A673 (cell line): ENCODE results near the gene CDK2AP2. TPM values are rescaled to one million over a fixed set of nuclear protein-coding genes. Genes with fewer than 3 reads are reported as not detected.

Source experiments
- BruUV-seq: library from RNA; stranded (reverse); fragments of 400-500 nt; replicated peaks from 2 replicates; lab custom pipeline; 2021; lab: Mats Ljungman, UMichigan
- CTCF ChIA-PET: fragments of 300-600 bp; sonication (Branson Sonifier 250); formaldehyde crosslinking; loops from one replicate; lab custom pipeline; 2022; ENCODE audit warnings: antibody characterized with exemption; lab: Charles Lee
- POLR2A ChIA-PET: fragments of 300-600 bp; sonication (Branson Sonifier 250); formaldehyde crosslinking; loops from one replicate; lab custom pipeline; 2022; ENCODE audit warnings: antibody characterized with exemption; ENCODE audit not compliant: low non-redundant PET; lab: Charles Lee
- DNase-seq: peaks from one replicate; pipeline ENCODE4 v3.0.0-alpha.2; 2015; ENCODE audit warnings: low spot score
- H3K27ac ChIP-seq: fragments of 200-600 bp; sonication (generic); 2 replicates; pipeline ENCODE4 v1.5.1; 2016; ENCODE audit warnings: mixed run types, low read depth, mild to moderate bottlenecking, mixed read lengths, antibody characterized with exemption, low read length; ENCODE audit not compliant: poor library complexity, severe bottlenecking
- H3K27me3 ChIP-seq: fragments of 200-600 bp; sonication (generic); replicated peaks from 2 replicates; pipeline ENCODE4 v1.6.1; 2017; ENCODE audit warnings: mixed run types, low read depth, mild to moderate bottlenecking, mixed read lengths, antibody characterized with exemption, low read length; ENCODE audit not compliant: insufficient read depth, poor library complexity
- H3K36me3 ChIP-seq: fragments of 200-600 bp; sonication (generic); 2 replicates; pipeline ENCODE4 v1.6.1; 2016; ENCODE audit warnings: mixed run types, mild to moderate bottlenecking, mixed read lengths, antibody characterized with exemption, low read length; ENCODE audit not compliant: insufficient read depth, poor library complexity, severe bottlenecking
- H3K4me1 ChIP-seq: fragments of 200-600 bp; sonication (generic); 2 replicates; pipeline ENCODE4 v1.6.1; 2017; ENCODE audit warnings: mixed run types, mild to moderate bottlenecking, mixed read lengths, antibody characterized with exemption, low read length; ENCODE audit not compliant: insufficient read depth, poor library complexity, severe bottlenecking
- H3K4me3 ChIP-seq: fragments of 200-600 bp; sonication (generic); 2 replicates; pipeline ENCODE4 v1.5.1; 2016; ENCODE audit warnings: low read depth, mixed run types, mild to moderate bottlenecking, mixed read lengths, low read length; ENCODE audit not compliant: poor library complexity, severe bottlenecking
- H3K9me3 ChIP-seq: fragments of 200-600 bp; sonication (generic); 2 replicates; pipeline ENCODE4 v1.6.1; 2016; ENCODE audit warnings: mixed run types, low read depth, mild to moderate bottlenecking, mixed read lengths, antibody characterized with exemption, low read length; ENCODE audit not compliant: poor library complexity, severe bottlenecking
- CTCF ChIP-seq: fragments of 300-800, 200-600 bp; sonication (generic); conservative IDR thresholded peaks from 2 replicates; pipeline ENCODE4 v1.5.1; 2017; ENCODE audit warnings: low read depth, mild to moderate bottlenecking, antibody characterized with exemption, low read length, moderate library complexity, mixed read lengths
- EZH2 ChIP-seq: fragments of 200-600 bp; sonication (generic); IDR thresholded peaks from 2 replicates; pipeline ENCODE4 v1.6.1; 2017; ENCODE audit warnings: borderline replicate concordance, low read depth, mild to moderate bottlenecking, mixed read lengths, antibody characterized with exemption, low read length; ENCODE audit not compliant: poor library complexity, severe bottlenecking
- intact Hi-C: fragments of 100-400 bp; cut with micrococcal nuclease; formaldehyde crosslinking; loops from one replicate; pipeline ENCODE4 v1.10.0; 2022; ENCODE audit not compliant: unreplicated experiment
- total RNA-seq: library from RNA; stranded (reverse); gene quantifications from 2 replicates; pipeline ENCODE4 v1.2.3, GENCODE V29; 2021

Gene CDK2AP2
- total RNA-seq, 1 experiment from 2014 or later = 48.1 TPM

GRCh38 chr11:67484847-67485311, 23.1 kb downstream of the CDK2AP2 start:
- H3K27me3 ChIP-seq = no peaks in the 10 kb centered on the region
- no peak overlapping the region for H3K4me3 ChIP-seq
- CTCF ChIA-PET = no interaction called here
- intact Hi-C loops = no loop called here
- no TSS peak for BruUV-seq
- H3K36me3 ChIP-seq = peaks cover 5% of the 10 kb centered on the region
- POLR2A ChIA-PET = no interaction called here
- no peaks in the 10 kb centered on the region for H3K9me3 ChIP-seq
- no peak for DNase-seq
- H3K27ac ChIP-seq = no peak overlapping the region
- peaks cover 9% of the 10 kb centered on the region for H3K4me1 ChIP-seq
- TF ChIP-seq EZH2 (no peak), CTCF (no peak)

- intact Hi-C loops = no loop called here
- Histone ChIP-seq H3K27me3 (no peaks in the 10 kb centered on the region), H3K36me3 (peaks cover under 1% of the 10 kb centered on the region), H3K9me3 (no peaks in the 10 kb centered on the region), H3K27ac (no peak overlapping the region), H3K4me1 (peaks cover 9% of the 10 kb centered on the region), H3K4me3 (peak overlapping the region; percentile 54)
- DNase-seq = no peak
- ChIA-PET POLR2A (no interaction called here), CTCF (no interaction called here)
- no TSS peak for BruUV-seq
- TF ChIP-seq CTCF (no peak), EZH2 (no peak)
Measured at GRCh38 chr11:67483831-67484665, 23.9 kb downstream of the CDK2AP2 start.

- no peaks in the 10 kb centered on the region for H3K9me3 ChIP-seq
- peak within 1 kb of the TSS; percentile 76 for H3K27ac ChIP-seq
- H3K36me3 ChIP-seq = no peaks in the 10 kb centered on the region
- peaks cover 9% of the 10 kb centered on the region for H3K4me1 ChIP-seq
- peak within 1 kb of the TSS; percentile 54 for H3K4me3 ChIP-seq
- POLR2A ChIA-PET = interaction anchor here (0.6 kb wide), 1 partner anchor 53 kb away, joined by 7 read pairs; no protein-coding TSS in a partner anchor
- TF ChIP-seq EZH2 (no peak), CTCF (no peak)
- CTCF ChIA-PET = no interaction called here
- DNase-seq = peak; percentile 100
- intact Hi-C loops = no loop called here
- no peaks in the 10 kb centered on the region for H3K27me3 ChIP-seq
- BruUV-seq = TSS peak; percentile 73
Measured at GRCh38 chr11:67482827-67483798, 24.8 kb downstream of the CDK2AP2 start, which contains the start of gene AIP. Gene AIP (plus strand): TSS chr11:67483026. CDS start chr11:67483159, 133 bp downstream.
